K562 (cell line): ENCODE data around the gene UCP3. TPM values are rescaled to one million over a fixed set of nuclear protein-coding genes. Genes with fewer than 3 reads are reported as not detected.
A peak's percentile ranks its signal among the peaks of the same experiment; 100 is the strongest.

Experiments used
- ARID2 ChIP-seq: fragments of 450-650 bp; IDR thresholded peaks from 2 replicates; pipeline ENCODE4 v1.6.1; 2017; ENCODE audit warnings: antibody characterized with exemption, mild to moderate bottlenecking
- E2F1 ChIP-seq: sonication (generic); formaldehyde crosslinking; IDR thresholded peaks from 2 replicates; pipeline ENCODE4 v1.8.1; 2023; ENCODE audit warnings: mild to moderate bottlenecking, missing genetic modification reagents, moderate library complexity
- ELK1 ChIP-seq: sonication (generic); formaldehyde crosslinking; IDR thresholded peaks from 2 replicates; pipeline ENCODE4 v1.8.1; 2022; ENCODE audit warnings: missing genetic modification reagents
- FOXM1 ChIP-seq, 2 experiments: fragments of 450-650 bp in 1 of 2; sonication (generic) in 1 of 2; formaldehyde crosslinking in 1 of 2; IDR thresholded peaks; 2 replicates each; pipeline versions ENCODE4 v1.6.1 to v1.9.0; 2017 to 2022; ENCODE audit warnings: low read depth in 2 of 2, mild to moderate bottlenecking in 2 of 2, missing genetic modification reagents in 1 of 2, moderate library complexity in 1 of 2
- HMG20B ChIP-seq: fragments of 250-450 bp; sonication (Bioruptor Pico); IDR thresholded peaks from 2 replicates; pipeline ENCODE4 v1.5.0; 2021; ENCODE audit warnings: mild to moderate bottlenecking
- POLR2A ChIP-seq: fragments of 450-650 bp; conservative IDR thresholded peaks from 2 replicates; pipeline ENCODE4 v1.6.1; 2016
- STAG1 ChIP-seq: sonication (generic); formaldehyde crosslinking; IDR thresholded peaks from 2 replicates; pipeline ENCODE4 v1.5.0; 2020; ENCODE audit warnings: missing genetic modification reagents, borderline replicate concordance
- TCF3 ChIP-seq: sonication (generic); formaldehyde crosslinking; IDR thresholded peaks from 2 replicates; pipeline ENCODE4 v1.4.0; 2020; ENCODE audit warnings: mild to moderate bottlenecking, missing genetic modification reagents
- TFAM ChIP-seq: fragments of 250-450 bp; sonication (Bioruptor Pico); conservative IDR thresholded peaks from 2 replicates; pipeline ENCODE4 v1.5.0; 2021; ENCODE audit warnings: mild to moderate bottlenecking, moderate library complexity
- polyA plus RNA-seq, 8 experiments: library from polyadenylated mRNA; depleted of rRNA in 4 of 8; stranded (reverse) in 5 of 8; unstranded in 3 of 8; fragments of >200 nt; fragmentation: Nextera tagmentation in 2 of 8; fragmentation: Illumina TruSeq in 1 of 8; extraction: Ambion mirVana in 2 of 8; extraction: Trizol in 1 of 8; gene quantifications; 2 replicates each; pipeline versions ENCODE4 v1.2.1 to v1.2.3, GENCODE V29; 2011 to 2014; ENCODE audit warnings: inconsistent platforms in 1 of 8, missing spikeins in 1 of 8
- total RNA-seq, 7 experiments: library from RNA; depleted of rRNA in 6 of 7; stranded (reverse); fragments of >200 nt in 6 of 7; fragmentation: Illumina TruSeq in 2 of 7; extraction: Trizol in 2 of 7; gene quantifications; 2 replicates each; pipeline versions ENCODE4 v1.2.1 to v1.2.3, GENCODE V29; 2011 to 2021; ENCODE audit warnings: low replicate concordance in 1 of 7
- TF ChIP-seq, protein P1 (sequence below): sonication (generic); formaldehyde crosslinking; IDR thresholded peaks from 2 replicates; pipeline ENCODE4 v1.8.0; 2022; ENCODE audit warnings: missing genetic modification reagents, mild to moderate bottlenecking, borderline replicate concordance
- TF ChIP-seq, protein P2 (sequence below): fragments of 250-450 bp; sonication (Bioruptor Pico); IDR thresholded peaks from 2 replicates; pipeline ENCODE4 v1.8.0; 2022; ENCODE audit warnings: moderate library complexity, mild to moderate bottlenecking, inconsistent platforms
- TF ChIP-seq, protein P3 (sequence below): fragments of 450-650 bp; IDR thresholded peaks from 2 replicates; pipeline ENCODE4 v1.6.1; 2018; ENCODE audit warnings: mild to moderate bottlenecking, low read depth; ENCODE audit not compliant: partially characterized antibody
- TF ChIP-seq, protein P4 (sequence below): fragments of 450-650 bp; IDR thresholded peaks from 2 replicates; pipeline ENCODE4 v1.6.1; 2014; ENCODE audit warnings: low read depth, mild to moderate bottlenecking, moderate library complexity, borderline replicate concordance

Gene UCP3
- total and polyA plus RNA-seq, 9 of the 15 experiments (the other 6 are each of a cell fraction or from before 2014, with no cell fraction given), result 0.05 to 0.65 (median 0.25) TPM; not detected in 2

DNA sequence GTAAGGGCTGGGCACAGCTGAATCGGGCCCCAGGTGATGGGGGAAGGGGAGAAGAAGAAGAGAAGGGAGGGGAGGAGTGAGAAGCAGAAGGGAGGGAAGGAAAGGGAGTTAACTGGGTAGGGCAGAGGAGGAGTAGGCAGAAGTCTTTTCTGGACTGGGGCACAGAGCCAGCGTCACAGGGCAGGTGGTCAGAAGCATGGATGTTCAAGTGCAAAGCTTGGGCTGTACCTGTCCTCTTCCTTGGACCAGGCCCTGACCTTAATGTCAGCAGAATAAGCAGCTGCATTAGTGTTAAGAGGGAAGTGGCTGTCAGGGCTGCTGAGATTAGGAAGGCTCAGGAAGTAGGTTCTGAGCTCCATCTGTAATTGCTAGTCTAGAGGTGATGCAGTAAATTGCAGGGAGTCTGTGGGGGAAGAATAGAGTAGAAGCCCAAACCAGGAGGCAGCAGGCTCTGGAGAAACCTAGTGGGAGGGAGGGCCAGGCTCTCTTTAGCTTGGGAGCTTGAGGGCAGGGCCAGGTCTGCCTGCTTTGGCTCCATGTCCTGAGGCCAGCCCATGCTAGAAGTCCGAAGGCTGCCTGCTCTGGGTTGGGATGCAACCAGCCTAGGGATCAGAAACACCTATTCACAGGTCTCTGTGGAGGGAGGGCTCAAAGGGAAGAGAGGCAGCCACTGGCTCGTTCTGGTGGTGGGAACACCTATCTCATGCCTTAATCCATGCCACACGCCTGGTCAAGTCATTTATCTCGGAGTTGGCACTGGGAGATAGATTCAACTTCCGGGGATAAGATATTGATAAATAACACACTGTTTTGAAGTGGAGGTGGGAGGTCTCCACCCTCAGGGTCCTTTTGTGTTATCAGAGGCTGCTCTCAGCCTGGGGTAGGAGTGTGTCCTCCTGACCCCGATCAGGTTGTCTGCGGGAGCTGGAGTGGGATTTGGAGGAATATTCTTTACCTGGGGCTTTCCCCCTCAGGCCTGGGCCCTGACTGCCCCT lies 1.7 kb upstream of the UCP3 start (continued):
- TF ChIP-seq, protein P1, sequence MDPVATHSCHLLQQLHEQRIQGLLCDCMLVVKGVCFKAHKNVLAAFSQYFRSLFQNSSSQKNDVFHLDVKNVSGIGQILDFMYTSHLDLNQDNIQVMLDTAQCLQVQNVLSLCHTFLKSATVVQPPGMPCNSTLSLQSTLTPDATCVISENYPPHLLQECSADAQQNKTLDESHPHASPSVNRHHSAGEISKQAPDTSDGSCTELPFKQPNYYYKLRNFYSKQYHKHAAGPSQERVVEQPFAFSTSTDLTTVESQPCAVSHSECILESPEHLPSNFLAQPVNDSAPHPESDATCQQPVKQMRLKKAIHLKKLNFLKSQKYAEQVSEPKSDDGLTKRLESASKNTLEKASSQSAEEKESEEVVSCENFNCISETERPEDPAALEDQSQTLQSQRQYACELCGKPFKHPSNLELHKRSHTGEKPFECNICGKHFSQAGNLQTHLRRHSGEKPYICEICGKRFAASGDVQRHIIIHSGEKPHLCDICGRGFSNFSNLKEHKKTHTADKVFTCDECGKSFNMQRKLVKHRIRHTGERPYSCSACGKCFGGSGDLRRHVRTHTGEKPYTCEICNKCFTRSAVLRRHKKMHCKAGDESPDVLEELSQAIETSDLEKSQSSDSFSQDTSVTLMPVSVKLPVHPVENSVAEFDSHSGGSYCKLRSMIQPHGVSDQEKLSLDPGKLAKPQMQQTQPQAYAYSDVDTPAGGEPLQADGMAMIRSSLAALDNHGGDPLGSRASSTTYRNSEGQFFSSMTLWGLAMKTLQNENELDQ, result no peak
- TF ChIP-seq, protein P2, sequence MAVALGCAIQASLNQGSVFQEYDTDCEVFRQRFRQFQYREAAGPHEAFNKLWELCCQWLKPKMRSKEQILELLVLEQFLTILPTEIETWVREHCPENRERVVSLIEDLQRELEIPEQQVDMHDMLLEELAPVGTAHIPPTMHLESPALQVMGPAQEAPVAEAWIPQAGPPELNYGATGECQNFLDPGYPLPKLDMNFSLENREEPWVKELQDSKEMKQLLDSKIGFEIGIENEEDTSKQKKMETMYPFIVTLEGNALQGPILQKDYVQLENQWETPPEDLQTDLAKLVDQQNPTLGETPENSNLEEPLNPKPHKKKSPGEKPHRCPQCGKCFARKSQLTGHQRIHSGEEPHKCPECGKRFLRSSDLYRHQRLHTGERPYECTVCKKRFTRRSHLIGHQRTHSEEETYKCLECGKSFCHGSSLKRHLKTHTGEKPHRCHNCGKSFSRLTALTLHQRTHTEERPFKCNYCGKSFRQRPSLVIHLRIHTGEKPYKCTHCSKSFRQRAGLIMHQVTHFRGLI, result no peak
- TF ChIP-seq TCF3 (CRISPR knock-in tag) (peak; percentile 70), STAG1 (CRISPR knock-in tag) (no peak), ELK1 (CRISPR knock-in tag) (no peak), E2F1 (CRISPR knock-in tag) (no peak), POLR2A (no peak), ARID2 (no peak), FOXM1 (IDR thresholded peaks at IDR 0.05; ENCODE audit: low read depth) (no peak), FOXM1 (CRISPR knock-in tag; IDR thresholded peaks at IDR 0.05; ENCODE audit: low read depth) (no peak), TFAM (CRISPR knock-in tag) (no peak), HMG20B (CRISPR knock-in tag) (no peak)
- TF ChIP-seq, protein P3, sequence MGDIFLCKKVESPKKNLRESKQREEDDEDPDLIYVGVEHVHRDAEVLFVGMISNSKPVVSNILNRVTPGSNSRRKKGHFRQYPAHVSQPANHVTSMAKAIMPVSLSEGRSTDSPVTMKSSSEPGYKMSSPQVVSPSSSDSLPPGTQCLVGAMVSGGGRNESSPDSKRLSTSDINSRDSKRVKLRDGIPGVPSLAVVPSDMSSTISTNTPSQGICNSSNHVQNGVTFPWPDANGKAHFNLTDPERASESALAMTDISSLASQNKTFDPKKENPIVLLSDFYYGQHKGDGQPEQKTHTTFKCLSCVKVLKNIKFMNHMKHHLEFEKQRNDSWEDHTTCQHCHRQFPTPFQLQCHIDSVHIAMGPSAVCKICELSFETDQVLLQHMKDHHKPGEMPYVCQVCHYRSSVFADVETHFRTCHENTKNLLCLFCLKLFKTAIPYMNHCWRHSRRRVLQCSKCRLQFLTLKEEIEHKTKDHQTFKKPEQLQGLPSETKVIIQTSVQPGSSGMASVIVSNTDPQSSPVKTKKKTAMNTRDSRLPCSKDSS, result no peak
- TF ChIP-seq, protein P4, sequence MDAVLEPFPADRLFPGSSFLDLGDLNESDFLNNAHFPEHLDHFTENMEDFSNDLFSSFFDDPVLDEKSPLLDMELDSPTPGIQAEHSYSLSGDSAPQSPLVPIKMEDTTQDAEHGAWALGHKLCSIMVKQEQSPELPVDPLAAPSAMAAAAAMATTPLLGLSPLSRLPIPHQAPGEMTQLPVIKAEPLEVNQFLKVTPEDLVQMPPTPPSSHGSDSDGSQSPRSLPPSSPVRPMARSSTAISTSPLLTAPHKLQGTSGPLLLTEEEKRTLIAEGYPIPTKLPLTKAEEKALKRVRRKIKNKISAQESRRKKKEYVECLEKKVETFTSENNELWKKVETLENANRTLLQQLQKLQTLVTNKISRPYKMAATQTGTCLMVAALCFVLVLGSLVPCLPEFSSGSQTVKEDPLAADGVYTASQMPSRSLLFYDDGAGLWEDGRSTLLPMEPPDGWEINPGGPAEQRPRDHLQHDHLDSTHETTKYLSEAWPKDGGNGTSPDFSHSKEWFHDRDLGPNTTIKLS, result no peak
